22Rv1 (cell line): Measurements from ENCODE around the gene TMC1.

Experiments used
- H3K27ac ChIP-seq: fragments of 450-650 bp; 2 replicates; pipeline ENCODE4 v1.5.1; 2017
- CTCF ChIP-seq: fragments of 450-650 bp; IDR thresholded peaks from 2 replicates; pipeline ENCODE4 v1.5.1; 2017; ENCODE audit warnings: mild to moderate bottlenecking
- ZFX ChIP-seq: fragments of 450-650 bp; IDR thresholded peaks from 2 replicates; pipeline ENCODE4 v1.6.1; 2017; ENCODE audit warnings: antibody characterized with exemption, borderline replicate concordance

The TMC1 gene

GRCh38 chr9:72658703-72659102, 137.3 kb downstream of the TMC1 start:
- no peak for TF ChIP-seq ZFX
- TF ChIP-seq CTCF = no peak
- no peak overlapping the region for H3K27ac ChIP-seq

- TF ChIP-seq ZFX = no peak
- no peak for TF ChIP-seq CTCF
- no peak overlapping the region for H3K27ac ChIP-seq
Measured at GRCh38 chr9:72661401-72662135, 140.2 kb downstream of the TMC1 start.

GRCh38 chr9:72665421-72665820, 144.0 kb downstream of the TMC1 start:
- TF ChIP-seq CTCF (no peak), ZFX (no peak)
- H3K27ac ChIP-seq = no peak overlapping the region

GRCh38 chr9:72667181-72667580, 145.8 kb downstream of the TMC1 start:
- TF ChIP-seq ZFX = no peak
- H3K27ac ChIP-seq = no peak overlapping the region

- TF ChIP-seq ZFX (no peak), CTCF (no peak)
Measured at GRCh38 chr9:72674961-72675360, 153.6 kb downstream of the TMC1 start.

GRCh38 chr9:72675586-72675985, 154.2 kb downstream of the TMC1 start:
- TF ChIP-seq CTCF (no peak), ZFX (no peak)
- no peak overlapping the region for H3K27ac ChIP-seq

More at GRCh38 chr9:72674961-72675360, 153.6 kb downstream of the TMC1 start:
- H3K27ac ChIP-seq = no peak overlapping the region

- no peak for TF ChIP-seq CTCF
- no peak for TF ChIP-seq ZFX
- no peak overlapping the region for H3K27ac ChIP-seq
Measured at GRCh38 chr9:72680593-72681282, 159.3 kb downstream of the TMC1 start.
